ENCODE data around the gene ELMOD3.
"Not testable (repeated sequence)": the region's sequence is repeated elsewhere in the genome, so short reads cannot be mapped to it uniquely, and the experiment has no call there.

Gene ELMOD3

GRCh38 chr2:85354286-85355072 is at the start of gene ELMOD3, which contains the start of gene RETSAT:
ELMOD3 (plus strand) TSS chr2:85354769; CDS start chr2:85357199, 2,430 bp downstream.
RETSAT (minus strand) TSS chr2:85354528; CDS start chr2:85354507, 21 bp downstream.
- peak; percentile 96 for DNase-seq

GRCh38 chr2:85307527-85307897 is 47.1 kb upstream of the ELMOD3 start:
- no peak for DNase-seq

DNA sequence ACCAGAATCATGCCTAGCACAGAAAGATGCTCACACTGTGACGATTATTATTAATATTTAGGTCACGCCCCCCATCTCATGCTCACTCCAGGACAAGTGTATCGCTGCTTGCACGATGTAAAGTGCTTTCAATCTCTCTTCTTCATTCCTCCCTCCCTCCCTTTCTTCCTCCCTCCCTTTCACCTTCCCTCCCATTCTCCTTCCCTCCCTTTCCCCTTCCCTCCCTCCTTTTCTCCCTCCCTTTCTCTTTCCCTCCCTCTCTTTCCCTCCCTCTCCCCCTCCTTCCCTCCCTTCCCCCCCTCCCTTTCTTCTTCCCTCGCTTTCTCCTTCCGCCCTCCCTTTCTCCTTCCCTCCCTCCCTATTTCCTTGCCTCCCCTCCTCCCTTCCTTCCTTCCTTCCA is 46.4 kb upstream of the ELMOD3 start:
- DNase-seq: no peak

- DNase-seq: no peak
Observed at GRCh38 chr2:85308896-85309555, 45.5 kb upstream of the ELMOD3 start.

DNA sequence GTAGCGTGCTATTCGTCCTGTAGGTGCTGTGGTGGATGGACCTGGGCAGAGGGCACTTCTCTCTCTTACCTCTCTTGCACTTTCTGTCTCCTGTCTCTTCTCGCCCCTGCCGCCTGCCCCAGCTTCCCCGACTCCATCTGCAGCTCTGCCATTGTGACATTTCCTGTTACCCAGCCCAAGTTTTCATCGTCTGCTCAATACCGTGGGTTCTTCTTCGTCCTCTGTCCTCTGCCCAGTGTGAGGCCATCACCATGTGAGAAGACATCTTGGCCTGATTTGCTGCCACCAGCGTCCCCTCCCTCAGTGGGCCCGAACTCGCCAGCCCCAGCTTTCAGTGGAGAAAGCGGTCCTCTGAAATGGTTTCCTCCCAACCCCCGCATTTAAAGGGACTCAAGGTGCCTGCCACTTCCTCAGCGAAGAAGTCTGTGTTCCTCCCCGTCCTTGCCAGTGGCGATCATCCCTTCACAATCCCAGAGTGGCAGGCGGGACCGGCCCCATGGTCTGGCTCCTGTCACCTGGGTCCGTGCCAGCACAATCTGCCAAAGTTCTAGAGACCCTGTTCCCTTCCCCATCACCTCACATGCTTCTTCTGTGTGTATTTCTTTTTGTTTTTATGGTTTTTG is 44.8 kb upstream of the ELMOD3 start:
- DNase-seq: no peak

GRCh38 chr2:85310330-85310729 is 44.2 kb upstream of the ELMOD3 start:
- DNase-seq: no peak

- DNase-seq: no peak
Observed at GRCh38 chr2:85312404-85312803, 42.2 kb upstream of the ELMOD3 start.

- no peak for DNase-seq
Observed at GRCh38 chr2:85314884-85315242, 39.7 kb upstream of the ELMOD3 start.

- not testable (repeated sequence) for DNase-seq
Observed at GRCh38 chr2:85315921-85316320, 38.6 kb upstream of the ELMOD3 start.

DNA sequence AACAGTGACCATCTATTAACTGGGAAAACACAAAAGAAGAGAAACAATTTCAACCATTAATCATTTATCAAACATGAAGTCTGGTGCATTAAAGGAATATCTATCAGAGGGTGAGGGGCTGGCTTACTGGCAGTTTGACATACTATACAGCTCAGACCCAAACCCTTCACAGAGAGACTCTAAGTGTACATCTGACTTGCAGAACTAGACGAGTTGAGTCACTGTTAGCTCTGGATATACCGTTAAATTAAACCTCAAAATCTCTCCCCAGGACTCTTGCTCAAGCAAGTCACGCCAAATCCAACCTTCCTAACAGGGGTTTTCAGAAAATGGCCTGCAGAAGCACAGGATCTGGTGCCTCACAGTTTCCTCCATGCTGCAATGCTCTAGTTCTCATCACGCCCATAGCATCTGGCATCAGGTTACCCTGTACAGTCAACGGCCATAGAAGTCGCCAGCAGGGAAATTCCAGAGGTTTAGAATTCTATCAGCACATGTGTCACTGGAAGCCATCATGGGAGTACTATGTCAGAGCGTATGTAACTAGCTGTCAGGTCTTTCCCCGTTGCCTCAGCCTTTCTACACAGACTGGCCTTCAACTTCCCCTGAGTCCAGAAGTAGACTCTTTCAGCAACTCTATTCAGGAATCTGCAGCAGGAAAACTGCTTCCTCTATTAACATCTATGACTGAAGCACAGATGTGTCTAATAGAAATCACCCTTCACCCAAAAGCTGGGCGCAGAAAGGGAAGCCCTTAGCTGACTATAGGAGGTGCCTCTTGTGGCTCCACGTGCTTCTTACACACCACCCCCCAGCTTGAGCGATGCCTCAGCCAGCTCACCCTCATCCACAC is 36.1 kb upstream of the ELMOD3 start:
- DNase-seq: no peak

DNA sequence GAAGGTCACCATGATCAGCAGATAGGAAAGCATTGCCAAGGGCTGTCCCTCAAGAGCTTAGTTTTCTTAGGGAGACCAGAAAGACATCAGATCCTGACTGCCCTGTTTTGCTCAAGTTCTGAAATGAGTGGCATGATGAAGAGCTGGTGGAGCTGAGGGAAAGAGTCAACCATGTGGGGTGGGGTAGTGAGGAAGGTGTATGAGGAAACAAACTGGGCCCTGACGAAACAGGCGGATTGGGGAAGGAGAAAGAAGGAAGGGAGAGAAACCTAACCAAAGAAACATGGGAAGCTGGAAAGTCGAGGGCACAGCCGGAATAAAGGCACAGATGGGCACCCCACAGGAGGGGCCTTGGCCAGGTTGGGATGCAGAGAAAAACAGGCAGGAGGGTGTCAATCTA is 34.8 kb upstream of the ELMOD3 start:
- no peak for DNase-seq

DNA sequence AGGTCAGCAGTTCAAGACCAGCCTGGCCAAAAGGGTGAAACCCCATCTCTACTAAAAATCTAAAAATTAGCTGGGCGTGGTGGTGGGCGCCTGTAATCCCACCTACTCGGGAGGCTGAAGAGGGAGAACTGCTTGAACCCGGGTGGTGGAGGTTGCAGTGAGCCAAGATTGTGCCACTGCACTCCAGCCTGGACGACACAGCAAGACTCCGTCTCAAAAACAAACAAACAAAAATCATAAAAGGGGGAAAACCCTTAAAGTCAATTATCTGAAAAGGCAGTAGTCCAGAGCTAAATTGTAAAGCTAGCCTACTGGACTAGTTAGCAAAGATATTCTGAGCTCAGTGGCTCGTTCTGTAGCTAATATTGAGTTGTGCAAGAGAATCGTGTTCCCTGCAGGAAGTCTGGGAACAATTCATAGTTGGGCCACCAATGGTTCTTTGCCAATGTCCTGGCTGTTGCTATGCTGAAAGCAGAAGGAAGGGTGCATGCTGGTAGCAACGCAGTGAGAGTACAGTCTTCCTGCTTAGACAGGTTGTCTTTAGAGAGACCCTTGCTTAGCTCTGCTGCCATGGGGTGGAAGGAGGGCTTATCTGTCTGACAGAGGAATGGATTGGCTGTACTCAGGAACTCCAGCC is 31.1 kb upstream of the ELMOD3 start:
- no peak for DNase-seq

DNA sequence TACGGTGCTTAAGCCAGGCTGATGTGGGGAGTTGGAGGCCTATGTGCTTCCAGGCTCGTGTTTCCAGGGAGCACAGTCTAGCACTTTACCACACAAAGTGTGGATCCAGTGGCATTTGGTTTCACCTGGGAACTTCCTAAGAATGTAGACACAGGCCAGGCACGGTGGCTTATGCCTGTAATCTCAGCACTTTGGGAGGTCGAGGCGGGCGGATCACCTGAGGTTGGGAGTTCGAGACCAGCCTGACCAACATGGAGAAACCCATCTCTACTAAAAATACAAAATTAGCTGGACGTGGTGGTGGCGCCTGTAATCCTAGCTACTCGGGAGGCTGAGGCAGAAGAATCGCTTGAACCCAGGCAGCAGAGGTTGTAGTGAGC is 30.6 kb upstream of the ELMOD3 start:
- DNase-seq: not testable (repeated sequence)

DNA sequence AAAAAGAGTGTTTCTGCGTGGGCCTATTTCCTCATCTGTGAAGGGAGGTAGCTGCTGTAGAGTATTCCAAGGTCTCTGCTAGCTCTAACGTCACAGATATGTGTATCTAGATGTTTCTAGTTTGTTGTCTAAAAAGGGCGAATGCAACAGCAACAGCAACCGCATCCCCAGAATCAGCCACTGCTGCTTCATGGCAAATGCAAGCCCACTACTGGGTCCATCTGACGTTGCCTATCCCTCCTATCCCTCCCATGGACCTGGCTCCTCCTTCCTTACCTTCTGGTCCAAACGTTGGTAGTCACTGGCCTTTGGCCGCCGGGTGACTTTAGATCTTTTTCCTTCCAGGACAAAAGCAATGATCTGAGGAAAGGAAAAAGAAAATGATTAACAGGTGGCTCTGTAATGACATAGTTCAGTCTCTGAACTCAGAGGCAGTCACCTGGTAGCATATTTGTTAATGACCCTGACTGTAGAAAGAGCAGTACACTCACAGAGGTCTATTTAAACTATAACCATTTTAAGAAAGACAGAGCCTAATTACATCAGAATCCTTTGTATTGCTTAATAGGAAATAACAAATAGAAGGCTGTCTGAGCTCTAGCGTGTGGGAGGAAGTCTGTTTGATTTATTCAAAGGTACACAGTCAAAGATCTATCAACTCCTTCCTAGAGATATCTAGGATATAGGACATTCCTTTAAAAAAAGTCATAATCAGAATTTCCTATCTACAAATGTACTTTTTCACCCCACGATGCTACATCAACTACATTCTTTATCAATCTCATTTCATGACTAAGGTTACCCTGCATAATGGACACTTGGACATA is 29.7 kb upstream of the ELMOD3 start:
- no peak for DNase-seq

DNA sequence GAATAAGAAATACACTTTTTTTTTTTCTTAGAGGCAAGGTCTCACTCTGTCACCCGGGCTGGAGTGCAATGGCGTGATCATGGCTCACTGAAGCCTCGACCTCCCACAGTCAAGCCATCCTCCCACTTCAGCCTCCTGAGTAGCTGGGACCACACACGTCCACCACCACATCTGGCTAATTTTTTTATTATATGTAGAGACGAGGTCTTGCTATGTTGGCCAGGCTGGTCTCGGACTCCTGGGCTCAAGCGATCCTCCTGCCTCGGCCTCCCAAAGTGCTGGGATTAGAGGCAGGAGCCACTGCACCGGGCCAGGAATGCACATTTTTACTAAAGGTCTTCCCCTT is 29.1 kb upstream of the ELMOD3 start:
- DNase-seq: no peak

DNA sequence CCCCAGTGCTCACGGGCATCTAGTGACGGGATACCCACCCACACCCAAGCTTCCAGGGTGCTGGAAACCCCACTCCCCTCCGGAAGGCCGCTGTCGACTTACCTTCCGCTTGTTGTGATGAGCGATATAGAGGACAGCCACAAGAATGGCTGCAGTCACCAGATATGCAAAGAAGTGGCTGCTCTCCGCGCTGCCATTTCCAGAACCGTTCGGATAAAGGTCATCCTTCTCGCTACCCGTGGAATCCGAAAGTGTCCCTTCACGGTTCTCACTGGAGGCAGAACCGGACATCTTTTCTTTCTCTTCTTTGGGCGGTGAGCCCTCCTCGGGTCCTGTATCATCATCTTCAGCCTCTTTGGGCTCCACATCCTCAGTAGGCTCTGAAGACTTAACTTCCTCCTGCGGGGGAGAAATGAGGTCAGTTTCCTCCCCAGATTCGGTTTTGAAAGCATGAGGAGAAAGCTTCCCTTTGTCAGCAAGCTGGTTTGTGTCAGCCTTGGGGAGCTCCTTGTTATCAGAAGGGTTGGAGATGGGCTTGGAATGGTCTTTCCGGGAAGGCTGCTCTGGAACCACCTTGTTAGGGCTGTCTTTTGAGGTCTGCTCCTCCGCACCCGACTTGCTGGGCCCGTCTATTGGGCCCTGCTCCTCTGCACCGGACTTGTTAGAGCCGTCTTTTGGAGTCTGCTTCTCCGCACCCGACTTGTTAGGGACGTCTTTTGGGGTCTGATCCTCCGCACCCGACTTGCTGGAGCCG is 28.0 kb upstream of the ELMOD3 start:
- no peak for DNase-seq

- no peak for DNase-seq
Observed at GRCh38 chr2:85327160-85327821, 27.3 kb upstream of the ELMOD3 start.

DNA sequence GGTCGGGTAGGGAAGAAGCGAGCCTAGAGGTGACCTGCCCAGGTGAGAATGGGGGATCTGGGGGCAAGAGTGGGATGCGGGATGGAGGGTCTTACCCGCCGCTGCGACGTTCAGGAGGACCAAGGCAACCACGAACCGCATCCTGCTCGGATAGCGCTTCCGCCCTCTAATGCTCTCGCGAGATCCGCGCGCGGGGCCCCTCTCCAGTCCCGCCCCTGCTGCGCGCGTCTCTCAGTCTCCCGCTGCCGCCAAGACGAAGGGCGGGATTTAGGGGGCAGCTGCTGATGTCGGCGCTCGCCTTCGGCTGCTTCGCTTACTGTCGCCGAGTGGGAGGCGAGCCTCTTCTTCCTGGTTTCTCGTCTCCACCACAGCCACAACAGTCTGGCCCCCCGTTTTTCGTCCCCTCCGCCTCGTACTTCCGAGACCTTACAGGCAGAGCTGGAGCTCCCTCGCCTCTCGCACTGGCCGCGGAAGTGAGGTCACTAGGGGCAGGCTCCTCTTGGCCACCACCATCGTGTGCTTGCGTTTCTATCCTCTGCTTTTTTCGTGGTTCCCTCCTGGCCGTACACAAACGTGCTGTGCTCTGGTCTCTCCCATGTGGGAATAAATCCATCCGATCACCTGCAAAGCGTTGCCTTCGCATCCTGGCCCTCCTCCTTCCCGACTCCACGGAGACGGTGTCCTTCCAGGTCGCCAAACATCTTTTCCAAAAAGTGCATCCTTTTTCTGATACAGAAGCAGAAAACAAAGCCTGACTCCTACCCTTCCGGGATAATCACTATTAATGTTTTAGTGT is 26.5 kb upstream of the ELMOD3 start, which contains the start of gene TGOLN2:
TGOLN2 (minus strand) TSS at position 168 of the 796 bp plus-strand sequence; CDS start at position 141, 27 bp downstream.
- DNase-seq: peak; percentile 56

DNA sequence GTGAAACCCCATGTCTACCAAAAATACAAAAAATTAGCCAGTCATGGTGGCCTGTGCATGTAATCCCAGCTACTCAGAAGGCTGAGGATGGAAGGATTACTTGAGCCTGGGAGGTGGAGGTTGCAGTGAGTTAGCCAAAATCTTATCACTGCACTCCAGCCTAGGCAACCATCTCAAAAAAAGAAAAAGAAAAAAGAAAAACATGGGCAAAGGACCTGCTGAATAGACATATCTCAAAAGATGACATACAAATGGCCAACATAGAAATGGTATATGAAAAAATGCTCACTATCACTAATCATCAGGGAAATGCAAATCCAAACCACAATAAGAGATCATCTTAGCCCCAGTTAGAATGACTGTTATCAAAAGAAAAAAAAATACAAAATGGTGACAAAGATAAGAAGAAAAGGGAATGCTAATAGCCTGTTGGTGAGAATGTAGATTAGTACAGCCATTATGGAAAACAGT is 25.4 kb upstream of the ELMOD3 start:
- no peak for DNase-seq

Measured in NCI-H187 treated with DMSO at 0.1 percent for 48 hours (cell line).